Endothelial cell of umbilical vein (primary cell): Measurements from ENCODE around the gene MRPS11.

Experiments used
- TF ChIP-seq, protein P1 (sequence below), 2 donors: IDR thresholded peaks; 1 replicate in 1 of 2; 2 replicates in 1 of 2; pipeline ENCODE4 v1.5.1; 2011; ENCODE audit warnings: low read length in 2 of 2, mild to moderate bottlenecking in 2 of 2, moderate library complexity in 2 of 2, control low read depth in 1 of 2, inconsistent platforms in 1 of 2, low read depth in 1 of 2; ENCODE audit not compliant: insufficient read depth in 1 of 2; ENCODE audit errors: extremely low read depth in 1 of 2
- TF ChIP-seq, protein P2 (sequence below): IDR thresholded peaks from 2 replicates; pipeline ENCODE4 v1.6.1; 2011; ENCODE audit not compliant: insufficient read depth, insufficient read length

DNA sequence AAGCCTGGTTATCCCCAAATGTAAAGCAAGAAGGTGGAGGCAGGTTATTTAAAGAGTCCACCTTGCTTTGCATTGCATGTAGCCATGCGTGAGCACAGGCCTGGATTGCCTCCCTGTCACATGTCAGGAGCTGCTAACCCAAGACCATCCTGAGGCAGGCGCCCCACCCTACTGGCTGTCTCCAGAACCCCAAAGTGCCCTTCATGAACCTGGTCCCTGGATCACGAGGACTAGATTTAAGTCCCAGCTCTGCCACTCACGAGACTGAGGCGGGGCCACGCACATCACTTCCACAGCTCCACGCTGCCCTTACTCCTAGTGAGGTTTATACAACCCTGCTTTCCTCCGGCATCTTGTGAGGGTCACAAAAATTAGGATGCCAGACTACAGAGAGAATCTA, 17.9 kb upstream of the MRPS11 start:
- TF ChIP-seq, protein P1, sequence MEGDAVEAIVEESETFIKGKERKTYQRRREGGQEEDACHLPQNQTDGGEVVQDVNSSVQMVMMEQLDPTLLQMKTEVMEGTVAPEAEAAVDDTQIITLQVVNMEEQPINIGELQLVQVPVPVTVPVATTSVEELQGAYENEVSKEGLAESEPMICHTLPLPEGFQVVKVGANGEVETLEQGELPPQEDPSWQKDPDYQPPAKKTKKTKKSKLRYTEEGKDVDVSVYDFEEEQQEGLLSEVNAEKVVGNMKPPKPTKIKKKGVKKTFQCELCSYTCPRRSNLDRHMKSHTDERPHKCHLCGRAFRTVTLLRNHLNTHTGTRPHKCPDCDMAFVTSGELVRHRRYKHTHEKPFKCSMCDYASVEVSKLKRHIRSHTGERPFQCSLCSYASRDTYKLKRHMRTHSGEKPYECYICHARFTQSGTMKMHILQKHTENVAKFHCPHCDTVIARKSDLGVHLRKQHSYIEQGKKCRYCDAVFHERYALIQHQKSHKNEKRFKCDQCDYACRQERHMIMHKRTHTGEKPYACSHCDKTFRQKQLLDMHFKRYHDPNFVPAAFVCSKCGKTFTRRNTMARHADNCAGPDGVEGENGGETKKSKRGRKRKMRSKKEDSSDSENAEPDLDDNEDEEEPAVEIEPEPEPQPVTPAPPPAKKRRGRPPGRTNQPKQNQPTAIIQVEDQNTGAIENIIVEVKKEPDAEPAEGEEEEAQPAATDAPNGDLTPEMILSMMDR (IDR thresholded peaks at IDR 0.05; ENCODE audit: extremely low read depth in 1 of 2, insufficient read depth in 1 of 2, low read depth in 1 of 2, low read length in 2 of 2), result no peak
- TF ChIP-seq, protein P2, sequence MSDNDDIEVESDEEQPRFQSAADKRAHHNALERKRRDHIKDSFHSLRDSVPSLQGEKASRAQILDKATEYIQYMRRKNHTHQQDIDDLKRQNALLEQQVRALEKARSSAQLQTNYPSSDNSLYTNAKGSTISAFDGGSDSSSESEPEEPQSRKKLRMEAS, result no peak
